Activated naive CD4-positive, alpha-beta T cell treated with anti-CD3 and anti-CD28 coated beads, Interleukin-2, amount 10 ng/mL, durations not matched to agents 7 days and 5 days (primary cell): ENCODE data around the gene TCF3.

Experiments used
- CTCF ChIA-PET: fragments of 350-600 bp; sonication (Branson Sonifier 250); formaldehyde crosslinking; loops from one replicate; lab custom pipeline; 2021; ENCODE audit warnings: antibody characterized with exemption; lab: Charles Lee
- DNase-seq: peaks from one replicate; pipeline ENCODE4 v3.0.0-alpha.2; 2020
- H3K27ac Mint-ChIP-seq: one replicate; pipeline ENCODE4 v1.8.0; 2021; ENCODE audit warnings: mild to moderate bottlenecking, moderate library complexity, mixed read lengths
- H3K27me3 Mint-ChIP-seq: one replicate; pipeline ENCODE4 v1.8.0; 2021; ENCODE audit warnings: mild to moderate bottlenecking, mixed read lengths
- H3K36me3 Mint-ChIP-seq: one replicate; pipeline ENCODE4 v1.8.0; 2021; ENCODE audit warnings: mixed read lengths
- H3K4me1 Mint-ChIP-seq: one replicate; pipeline ENCODE4 v1.8.0; 2021; ENCODE audit warnings: mixed read lengths
- H3K4me3 Mint-ChIP-seq: one replicate; pipeline ENCODE4 v1.8.0; 2021; ENCODE audit warnings: mild to moderate bottlenecking, moderate library complexity, mixed read lengths
- H3K9me3 Mint-ChIP-seq: one replicate; pipeline ENCODE4 v1.8.0; 2021; ENCODE audit warnings: mixed read lengths

The TCF3 gene

DNA sequence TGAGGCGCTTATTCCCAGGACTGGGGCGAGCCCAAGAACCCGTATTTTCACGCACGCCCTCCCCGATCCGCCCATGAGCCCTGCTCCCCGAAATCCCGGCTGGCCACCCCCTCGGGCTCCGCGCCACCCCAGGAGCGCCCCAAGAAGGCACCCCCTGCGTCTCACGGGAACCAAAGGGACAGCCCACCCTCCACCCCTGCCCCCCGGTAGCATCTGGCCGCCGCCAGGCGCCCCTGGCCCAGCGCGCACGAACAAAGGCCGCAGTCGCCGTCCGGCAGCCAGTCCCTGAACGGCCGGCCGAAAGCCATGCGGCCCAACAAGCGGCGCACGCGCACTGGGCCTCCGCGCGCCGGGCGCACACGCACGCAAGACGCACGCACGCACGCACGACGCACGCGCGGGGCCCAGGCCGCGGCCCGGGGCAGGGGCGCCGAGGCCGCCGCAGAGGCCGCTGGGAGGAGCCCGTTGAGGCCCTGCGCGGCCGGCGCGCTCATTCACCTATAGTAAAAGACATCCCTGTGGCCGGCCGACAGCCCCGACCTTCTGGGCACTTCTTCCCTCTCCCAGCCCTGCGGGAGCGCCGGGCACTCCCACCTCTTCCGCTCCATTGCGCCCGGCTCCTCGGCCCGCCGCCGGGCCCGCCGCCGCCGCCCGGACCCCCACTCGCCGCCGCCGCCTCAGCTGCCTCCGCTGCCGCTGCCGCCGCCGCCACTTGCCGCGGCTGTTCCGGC, 60.2 kb downstream of the TCF3 start:
- CTCF ChIA-PET: interaction anchor here (1.5 to 1.9 kb wide), 3 partner anchors 10 to 80 kb away, joined by 4 to 7 read pairs (median 7); no protein-coding TSS in a partner anchor
- peak; percentile 85 for DNase-seq
- H3K27me3 Mint-ChIP-seq: no peaks in the 10 kb centered on the region
- no peaks in the 10 kb centered on the region for H3K9me3 Mint-ChIP-seq
- H3K36me3 Mint-ChIP-seq: peaks cover 8% of the 10 kb centered on the region
- peak overlapping the region; percentile 89 for H3K27ac Mint-ChIP-seq
- peak overlapping the region; percentile 80 for H3K4me3 Mint-ChIP-seq
- H3K4me1 Mint-ChIP-seq: peaks cover 23% of the 10 kb centered on the region

DNA sequence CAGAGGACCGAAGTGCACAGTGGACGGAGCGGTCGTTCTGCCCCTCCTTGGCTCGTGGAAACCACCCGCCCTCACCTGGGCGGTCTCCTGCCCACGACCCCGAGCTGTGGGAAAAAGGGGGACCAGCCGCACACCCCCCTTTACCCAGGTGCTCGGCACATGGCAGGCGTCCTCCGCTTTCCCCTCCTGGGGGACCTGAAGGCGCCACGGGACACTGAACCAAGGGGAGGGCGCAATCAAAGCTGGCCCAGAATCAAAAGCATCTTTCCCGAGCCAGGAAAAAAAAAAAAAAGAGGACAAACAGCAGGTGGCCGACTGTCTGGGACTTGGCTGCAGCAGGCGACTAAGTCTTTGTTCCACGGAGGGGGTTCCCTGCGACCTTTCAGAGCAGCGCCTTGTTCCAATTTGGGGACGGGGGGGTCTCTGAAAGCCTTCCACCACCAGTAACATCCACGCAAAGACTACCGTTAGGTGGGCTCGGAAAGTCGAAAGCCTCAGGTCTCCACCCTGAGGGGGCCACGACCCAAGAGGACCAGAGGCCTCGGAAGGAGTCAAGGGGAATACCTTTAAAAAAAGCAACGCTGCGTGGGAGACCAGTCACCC, 60.9 kb downstream of the TCF3 start:
- CTCF ChIA-PET: interaction anchor here (1.2 to 1.7 kb wide), 4 partner anchors 14 to 81 kb away, joined by 3 to 7 read pairs (median 4); no protein-coding TSS in a partner anchor
- peaks cover 23% of the 10 kb centered on the region for H3K4me1 Mint-ChIP-seq
- H3K27ac Mint-ChIP-seq: peak overlapping the region; percentile 89
- no peaks in the 10 kb centered on the region for H3K27me3 Mint-ChIP-seq
- H3K36me3 Mint-ChIP-seq: peaks cover 7% of the 10 kb centered on the region
- no peaks in the 10 kb centered on the region for H3K9me3 Mint-ChIP-seq
- peak overlapping the region; percentile 80 for H3K4me3 Mint-ChIP-seq
- no peak for DNase-seq

- Mint-ChIP-seq H3K4me3 (peak overlapping the region; percentile 80), H3K27ac (peak overlapping the region; percentile 89), H3K36me3 (peaks cover 6% of the 10 kb centered on the region), H3K27me3 (no peaks in the 10 kb centered on the region), H3K4me1 (peaks cover 23% of the 10 kb centered on the region), H3K9me3 (no peaks in the 10 kb centered on the region)
- peak; percentile 56 for DNase-seq
- CTCF ChIA-PET: interaction anchor here (0.5 to 1.7 kb wide), 5 partner anchors 15 to 81 kb away, joined by 3 to 7 read pairs (median 4); no protein-coding TSS in a partner anchor
These were observed 61.6 kb downstream of the TCF3 start for GRCh38 chr19:1590641-1591397.

DNA sequence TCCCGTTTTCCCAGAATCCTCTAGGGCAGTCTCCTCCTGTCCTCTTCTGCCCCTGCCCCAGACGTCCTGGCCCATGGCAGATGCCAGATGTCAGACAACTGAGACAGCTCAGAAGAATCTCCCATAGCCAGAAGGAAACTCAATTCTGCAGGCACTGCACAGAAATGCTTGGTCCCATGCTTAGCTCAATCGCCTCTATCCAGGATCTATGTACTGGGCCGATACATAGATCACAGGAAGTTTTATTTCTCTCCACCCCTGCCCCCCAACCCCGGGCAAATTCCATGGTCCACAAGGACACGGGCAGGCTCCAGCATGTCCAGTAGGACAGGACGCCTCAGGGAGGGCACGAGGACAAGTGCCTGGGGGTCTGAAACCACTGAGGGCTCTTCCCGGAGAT, 64.5 kb downstream of the TCF3 start:
- peaks cover 18% of the 10 kb centered on the region for H3K4me1 Mint-ChIP-seq
- no peak for DNase-seq
- CTCF ChIA-PET: interaction anchor here (0.9 kb wide), 1 partner anchor 239 kb away, joined by 3 read pairs; no protein-coding TSS in a partner anchor
- no peak overlapping the region for H3K4me3 Mint-ChIP-seq
- no peaks in the 10 kb centered on the region for H3K9me3 Mint-ChIP-seq
- H3K27me3 Mint-ChIP-seq: no peaks in the 10 kb centered on the region
- H3K27ac Mint-ChIP-seq: no peak overlapping the region
- peaks cover 14% of the 10 kb centered on the region for H3K36me3 Mint-ChIP-seq

GRCh38 chr19:1585243-1585580, 67.2 kb downstream of the TCF3 start:
- Mint-ChIP-seq H3K9me3 (no peaks in the 10 kb centered on the region), H3K27me3 (no peaks in the 10 kb centered on the region), H3K27ac (no peak overlapping the region), H3K36me3 (peaks cover 23% of the 10 kb centered on the region), H3K4me3 (no peak overlapping the region), H3K4me1 (peaks cover 5% of the 10 kb centered on the region)
- CTCF ChIA-PET: no interaction called here
- no peak for DNase-seq

- Mint-ChIP-seq H3K9me3 (no peaks in the 10 kb centered on the region), H3K4me1 (peaks cover 2% of the 10 kb centered on the region), H3K36me3 (peaks cover 26% of the 10 kb centered on the region)
These were observed 67.7 kb downstream of the TCF3 start for GRCh38 chr19:1584500-1585242.

GRCh38 chr19:1582201-1582600, 70.2 kb downstream of the TCF3 start:
- Mint-ChIP-seq H3K27me3 (no peaks in the 10 kb centered on the region), H3K4me1 (no peaks in the 10 kb centered on the region), H3K36me3 (peaks cover 30% of the 10 kb centered on the region), H3K9me3 (no peaks in the 10 kb centered on the region), H3K4me3 (no peak overlapping the region), H3K27ac (no peak overlapping the region)
- CTCF ChIA-PET: interaction anchor here (0.6 kb wide), 1 partner anchor 78 kb away, joined by 3 read pairs; no protein-coding TSS in a partner anchor
- no peak for DNase-seq

More at GRCh38 chr19:1584500-1585242, 67.7 kb downstream of the TCF3 start:
- Mint-ChIP-seq H3K4me3 (no peak overlapping the region), H3K27me3 (no peaks in the 10 kb centered on the region), H3K27ac (no peak overlapping the region)
- CTCF ChIA-PET: interaction anchor here (1.6 kb wide), 1 partner anchor 88 kb away, joined by 4 read pairs; no protein-coding TSS in a partner anchor
- no peak for DNase-seq

- CTCF ChIA-PET: no interaction called here
- DNase-seq: no peak
- Mint-ChIP-seq H3K9me3 (no peaks in the 10 kb centered on the region), H3K27me3 (no peaks in the 10 kb centered on the region), H3K36me3 (peaks cover 30% of the 10 kb centered on the region), H3K27ac (no peak overlapping the region), H3K4me1 (no peaks in the 10 kb centered on the region), H3K4me3 (no peak overlapping the region)
These were observed 71.5 kb downstream of the TCF3 start for GRCh38 chr19:1580957-1581356.

DNA sequence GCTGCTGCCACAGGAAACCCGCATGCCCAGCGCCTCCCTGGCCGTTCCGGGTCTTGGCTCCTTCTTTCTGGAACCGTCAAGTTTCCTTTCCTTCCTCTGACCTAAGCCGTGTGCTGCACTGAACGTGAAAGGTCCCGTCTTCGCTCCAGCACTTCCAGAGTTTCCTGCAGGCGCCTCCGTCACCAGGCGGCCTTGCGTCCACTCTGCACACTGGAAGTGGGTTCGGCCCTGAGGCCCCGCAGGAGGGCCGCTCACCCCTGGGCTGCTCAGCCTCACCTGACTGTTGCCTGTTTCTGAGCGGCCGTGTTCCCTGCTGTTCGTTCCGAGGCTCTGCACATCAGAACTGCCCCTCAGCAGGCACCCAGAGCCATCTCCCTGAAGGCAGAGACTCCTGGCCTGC, 72.0 kb downstream of the TCF3 start:
- DNase-seq: no peak
- Mint-ChIP-seq H3K36me3 (peaks cover 27% of the 10 kb centered on the region), H3K27ac (no peak overlapping the region), H3K9me3 (no peaks in the 10 kb centered on the region), H3K4me1 (no peaks in the 10 kb centered on the region), H3K27me3 (no peaks in the 10 kb centered on the region), H3K4me3 (no peak overlapping the region)
- CTCF ChIA-PET: interaction anchor here (0.6 kb wide), 1 partner anchor 245 kb away, joined by 3 read pairs; no protein-coding TSS in a partner anchor

GRCh38 chr19:1579222-1579621, 73.2 kb downstream of the TCF3 start:
- no peaks in the 10 kb centered on the region for H3K9me3 Mint-ChIP-seq
- H3K36me3 Mint-ChIP-seq: peaks cover 21% of the 10 kb centered on the region
- no peaks in the 10 kb centered on the region for H3K4me1 Mint-ChIP-seq
- H3K27ac Mint-ChIP-seq: no peak overlapping the region
- H3K4me3 Mint-ChIP-seq: no peak overlapping the region
- DNase-seq: no peak
- CTCF ChIA-PET: no interaction called here
- H3K27me3 Mint-ChIP-seq: no peaks in the 10 kb centered on the region

GRCh38 chr19:1577929-1578618, 74.3 kb downstream of the TCF3 start:
- Mint-ChIP-seq H3K9me3 (no peaks in the 10 kb centered on the region), H3K27ac (no peak overlapping the region), H3K4me1 (no peaks in the 10 kb centered on the region), H3K4me3 (no peak overlapping the region), H3K27me3 (no peaks in the 10 kb centered on the region), H3K36me3 (peaks cover 18% of the 10 kb centered on the region)
- DNase-seq: no peak
- CTCF ChIA-PET: no interaction called here

- H3K9me3 Mint-ChIP-seq: no peaks in the 10 kb centered on the region
- DNase-seq: no peak
- CTCF ChIA-PET: no interaction called here
- H3K27ac Mint-ChIP-seq: no peak overlapping the region
- no peaks in the 10 kb centered on the region for H3K27me3 Mint-ChIP-seq
- no peaks in the 10 kb centered on the region for H3K4me1 Mint-ChIP-seq
- no peak overlapping the region for H3K4me3 Mint-ChIP-seq
- peaks cover 17% of the 10 kb centered on the region for H3K36me3 Mint-ChIP-seq
These were observed 75.1 kb downstream of the TCF3 start for GRCh38 chr19:1577090-1577928.
